HepG2 (cell line): ENCODE measurements around the gene INTS3. TPM values are rescaled to one million over a fixed set of nuclear protein-coding genes. Genes with fewer than 3 reads are reported as not detected.

Experiments
- DPF2 ChIP-seq: sonication (generic); formaldehyde crosslinking; IDR thresholded peaks from 2 replicates; pipeline ENCODE4 v1.4.0; 2020; ENCODE audit warnings: mild to moderate bottlenecking, low read depth, missing genetic modification reagents, borderline replicate concordance
- GTF3A ChIP-seq: sonication (generic); formaldehyde crosslinking; conservative IDR thresholded peaks from 2 replicates; pipeline ENCODE4 v1.4.0; 2020; ENCODE audit warnings: mild to moderate bottlenecking, missing genetic modification reagents
- HDAC2 ChIP-seq: sonication (generic); formaldehyde crosslinking; IDR thresholded peaks from 2 replicates; pipeline ENCODE4 v1.4.0; 2020; ENCODE audit warnings: missing genetic modification reagents
- MATR3 ChIP-seq: sonication (generic); formaldehyde crosslinking; IDR thresholded peaks from 2 replicates; pipeline ENCODE4 v1.4.0; 2020; ENCODE audit warnings: missing genetic modification reagents
- MTF1 ChIP-seq: sonication (generic); formaldehyde crosslinking; IDR thresholded peaks from 2 replicates; pipeline ENCODE4 v1.5.0; 2020; ENCODE audit warnings: missing genetic modification reagents
- NFATC3 ChIP-seq: sonication (generic); formaldehyde crosslinking; IDR thresholded peaks from 2 replicates; pipeline ENCODE4 v1.5.1; 2020; ENCODE audit warnings: mild to moderate bottlenecking, missing genetic modification reagents
- NFIC ChIP-seq: IDR thresholded peaks from 2 replicates; pipeline ENCODE4 v1.6.1; 2012; ENCODE audit warnings: mild to moderate bottlenecking, low read length, inconsistent platforms
- NFYC ChIP-seq: IDR thresholded peaks from 2 replicates; pipeline ENCODE4 v1.6.1; 2016; ENCODE audit warnings: missing genetic modification reagents, missing compliant biosample characterization
- RARA ChIP-seq: IDR thresholded peaks from 2 replicates; pipeline ENCODE4 v1.6.1; 2016; ENCODE audit warnings: missing genetic modification reagents, missing compliant biosample characterization
- RXRB ChIP-seq: IDR thresholded peaks from 2 replicates; pipeline ENCODE4 v1.6.1; 2016; ENCODE audit warnings: borderline replicate concordance, missing genetic modification reagents, missing compliant biosample characterization
- SAP130 ChIP-seq: IDR thresholded peaks from 2 replicates; pipeline ENCODE4 v1.6.1; 2016; ENCODE audit warnings: low read depth
- SYNCRIP ChIP-seq: fragments of 200-400 bp; formaldehyde crosslinking; IDR thresholded peaks from 2 replicates; pipeline ENCODE4 v1.6.1; 2018; ENCODE audit warnings: mild to moderate bottlenecking, low read depth, low read length; ENCODE audit not compliant: insufficient read depth
- TGIF2 ChIP-seq: IDR thresholded peaks from 2 replicates; pipeline ENCODE4 v1.6.1; 2016; ENCODE audit warnings: control low read depth, missing compliant biosample characterization
- U2AF1 ChIP-seq: fragments of 200-400 bp; formaldehyde crosslinking; optimal IDR thresholded peaks from 2 replicates; pipeline ENCODE3; 2017; ENCODE audit warnings: mild to moderate bottlenecking, low read depth, low read length
- WIZ ChIP-seq: sonication (generic); formaldehyde crosslinking; IDR thresholded peaks from 2 replicates; pipeline ENCODE4 v1.5.1; 2020; ENCODE audit warnings: mild to moderate bottlenecking, missing genetic modification reagents
- ZNF24 ChIP-seq: fragments of 450-650 bp; IDR thresholded peaks from 2 replicates; pipeline ENCODE4 v1.6.1; 2017; ENCODE audit warnings: antibody characterized with exemption, mild to moderate bottlenecking
- ZNF256 ChIP-seq: sonication (generic); formaldehyde crosslinking; conservative IDR thresholded peaks from 2 replicates; pipeline ENCODE4 v1.4.0; 2020; ENCODE audit warnings: missing genetic modification reagents
- ZNF550 ChIP-seq: sonication (generic); formaldehyde crosslinking; IDR thresholded peaks from 2 replicates; pipeline ENCODE4 v1.4.0; 2020; ENCODE audit warnings: mild to moderate bottlenecking, missing genetic modification reagents, borderline replicate concordance
- ZNF746 ChIP-seq: sonication (generic); formaldehyde crosslinking; IDR thresholded peaks from 2 replicates; pipeline ENCODE4 v1.8.0; 2022; ENCODE audit warnings: mild to moderate bottlenecking, missing genetic modification reagents
- ZNF891 ChIP-seq: sonication (generic); formaldehyde crosslinking; IDR thresholded peaks from 2 replicates; pipeline ENCODE4 v1.5.0; 2020; ENCODE audit warnings: mild to moderate bottlenecking, missing genetic modification reagents
- polyA plus RNA-seq, 8 experiments: library from polyadenylated mRNA; depleted of rRNA in 3 of 8; stranded (reverse) in 7 of 8; unstranded in 1 of 8; fragments of >200 nt; fragmentation: Illumina TruSeq in 4 of 8; extraction: Trizol in 4 of 8; gene quantifications; 2 replicates each; pipeline versions ENCODE4 v1.2.1 to v1.2.3, GENCODE V29; 2011 to 2016; ENCODE audit warnings: low read depth in 4 of 8, missing spikeins in 1 of 8, mixed read lengths in 1 of 8; ENCODE audit not compliant: insufficient read depth in 1 of 8
- total RNA-seq, 5 experiments: library from RNA; depleted of rRNA; stranded (reverse); fragments of >200 nt; fragmentation: Illumina TruSeq; extraction: Trizol; gene quantifications; 2 replicates each; pipeline ENCODE4 v1.2.3, GENCODE V29; 2016; ENCODE audit warnings: low read depth in 1 of 5
- TF ChIP-seq, protein P1 (sequence below): sonication (generic); formaldehyde crosslinking; IDR thresholded peaks from 2 replicates; pipeline ENCODE4 v1.8.0; 2022; ENCODE audit warnings: missing genetic modification reagents, mild to moderate bottlenecking, borderline replicate concordance
- TF ChIP-seq, protein P2 (sequence below): sonication (generic); formaldehyde crosslinking; IDR thresholded peaks from 2 replicates; pipeline ENCODE4 v1.4.0; 2020; ENCODE audit warnings: mild to moderate bottlenecking, missing genetic modification reagents
- TF ChIP-seq, protein P3 (sequence below): sonication (generic); formaldehyde crosslinking; IDR thresholded peaks from 2 replicates; pipeline ENCODE4 v1.4.0; 2020; ENCODE audit warnings: mild to moderate bottlenecking, missing genetic modification reagents
- TF ChIP-seq, protein P4 (sequence below): IDR thresholded peaks from 2 replicates; pipeline ENCODE4 v1.6.1; 2016
- TF ChIP-seq, protein P5 (sequence below): sonication (generic); formaldehyde crosslinking; IDR thresholded peaks from 2 replicates; pipeline ENCODE4 v1.8.0; 2022; ENCODE audit warnings: low read depth, missing genetic modification reagents

The INTS3 gene
- total and polyA plus RNA-seq, 2 of the 13 experiments (the other 11 are each of a cell fraction or from before 2014, with no cell fraction given) = 17.2 to 27.2 TPM

DNA sequence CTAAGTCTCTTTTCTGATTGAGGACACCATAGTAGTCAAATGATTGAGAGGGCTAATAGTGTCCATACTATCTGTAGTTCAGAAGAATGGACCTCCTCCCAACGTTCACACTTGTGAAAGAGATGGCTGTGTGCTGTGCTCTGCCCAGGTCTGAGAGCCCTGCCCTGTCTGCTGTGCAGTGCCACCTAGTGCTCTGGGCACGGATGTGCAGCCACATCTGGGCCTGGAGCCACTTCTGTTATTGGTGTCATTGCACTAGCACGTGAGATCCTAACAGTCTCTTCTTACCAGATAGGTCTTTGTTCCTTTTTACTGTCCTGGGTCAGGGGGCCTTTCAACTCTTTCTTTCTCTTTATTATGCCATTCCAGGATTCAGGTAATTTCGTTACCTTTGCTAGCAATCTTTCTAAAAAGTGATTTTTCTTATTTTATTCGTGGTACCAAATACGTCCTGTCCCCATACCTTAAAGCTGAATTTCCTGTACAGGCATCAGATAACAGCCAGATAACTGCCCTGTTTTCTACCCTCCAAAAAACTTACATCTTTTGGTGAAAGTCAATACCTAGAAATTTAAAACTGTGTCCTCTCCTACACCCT lies 21.7 kb downstream of the INTS3 start (continued):
- TF ChIP-seq MTF1 (no peak), ZNF550 (CRISPR knock-in tag) (no peak), U2AF1 (no peak), GTF3A (CRISPR knock-in tag) (no peak), SYNCRIP (no peak), WIZ (CRISPR knock-in tag) (no peak), RARA (no peak), RXRB (CRISPR knock-in tag) (no peak), MATR3 (no peak), HDAC2 (CRISPR knock-in tag) (no peak), ZNF891 (CRISPR knock-in tag) (no peak), NFYC (CRISPR knock-in tag) (no peak), ZNF256 (CRISPR knock-in tag) (no peak), DPF2 (CRISPR knock-in tag) (no peak), TGIF2 (CRISPR knock-in tag) (no peak), NFATC3 (no peak), NFIC (no peak), ZNF24 (no peak), ZNF746 (CRISPR knock-in tag) (no peak), SAP130 (peak; percentile 62)
- TF ChIP-seq, protein P1, sequence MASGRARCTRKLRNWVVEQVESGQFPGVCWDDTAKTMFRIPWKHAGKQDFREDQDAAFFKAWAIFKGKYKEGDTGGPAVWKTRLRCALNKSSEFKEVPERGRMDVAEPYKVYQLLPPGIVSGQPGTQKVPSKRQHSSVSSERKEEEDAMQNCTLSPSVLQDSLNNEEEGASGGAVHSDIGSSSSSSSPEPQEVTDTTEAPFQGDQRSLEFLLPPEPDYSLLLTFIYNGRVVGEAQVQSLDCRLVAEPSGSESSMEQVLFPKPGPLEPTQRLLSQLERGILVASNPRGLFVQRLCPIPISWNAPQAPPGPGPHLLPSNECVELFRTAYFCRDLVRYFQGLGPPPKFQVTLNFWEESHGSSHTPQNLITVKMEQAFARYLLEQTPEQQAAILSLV (CRISPR knock-in tag) = no peak
- TF ChIP-seq, protein P2, sequence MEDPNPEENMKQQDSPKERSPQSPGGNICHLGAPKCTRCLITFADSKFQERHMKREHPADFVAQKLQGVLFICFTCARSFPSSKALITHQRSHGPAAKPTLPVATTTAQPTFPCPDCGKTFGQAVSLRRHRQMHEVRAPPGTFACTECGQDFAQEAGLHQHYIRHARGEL (CRISPR knock-in tag) = no peak
- TF ChIP-seq, protein P3, sequence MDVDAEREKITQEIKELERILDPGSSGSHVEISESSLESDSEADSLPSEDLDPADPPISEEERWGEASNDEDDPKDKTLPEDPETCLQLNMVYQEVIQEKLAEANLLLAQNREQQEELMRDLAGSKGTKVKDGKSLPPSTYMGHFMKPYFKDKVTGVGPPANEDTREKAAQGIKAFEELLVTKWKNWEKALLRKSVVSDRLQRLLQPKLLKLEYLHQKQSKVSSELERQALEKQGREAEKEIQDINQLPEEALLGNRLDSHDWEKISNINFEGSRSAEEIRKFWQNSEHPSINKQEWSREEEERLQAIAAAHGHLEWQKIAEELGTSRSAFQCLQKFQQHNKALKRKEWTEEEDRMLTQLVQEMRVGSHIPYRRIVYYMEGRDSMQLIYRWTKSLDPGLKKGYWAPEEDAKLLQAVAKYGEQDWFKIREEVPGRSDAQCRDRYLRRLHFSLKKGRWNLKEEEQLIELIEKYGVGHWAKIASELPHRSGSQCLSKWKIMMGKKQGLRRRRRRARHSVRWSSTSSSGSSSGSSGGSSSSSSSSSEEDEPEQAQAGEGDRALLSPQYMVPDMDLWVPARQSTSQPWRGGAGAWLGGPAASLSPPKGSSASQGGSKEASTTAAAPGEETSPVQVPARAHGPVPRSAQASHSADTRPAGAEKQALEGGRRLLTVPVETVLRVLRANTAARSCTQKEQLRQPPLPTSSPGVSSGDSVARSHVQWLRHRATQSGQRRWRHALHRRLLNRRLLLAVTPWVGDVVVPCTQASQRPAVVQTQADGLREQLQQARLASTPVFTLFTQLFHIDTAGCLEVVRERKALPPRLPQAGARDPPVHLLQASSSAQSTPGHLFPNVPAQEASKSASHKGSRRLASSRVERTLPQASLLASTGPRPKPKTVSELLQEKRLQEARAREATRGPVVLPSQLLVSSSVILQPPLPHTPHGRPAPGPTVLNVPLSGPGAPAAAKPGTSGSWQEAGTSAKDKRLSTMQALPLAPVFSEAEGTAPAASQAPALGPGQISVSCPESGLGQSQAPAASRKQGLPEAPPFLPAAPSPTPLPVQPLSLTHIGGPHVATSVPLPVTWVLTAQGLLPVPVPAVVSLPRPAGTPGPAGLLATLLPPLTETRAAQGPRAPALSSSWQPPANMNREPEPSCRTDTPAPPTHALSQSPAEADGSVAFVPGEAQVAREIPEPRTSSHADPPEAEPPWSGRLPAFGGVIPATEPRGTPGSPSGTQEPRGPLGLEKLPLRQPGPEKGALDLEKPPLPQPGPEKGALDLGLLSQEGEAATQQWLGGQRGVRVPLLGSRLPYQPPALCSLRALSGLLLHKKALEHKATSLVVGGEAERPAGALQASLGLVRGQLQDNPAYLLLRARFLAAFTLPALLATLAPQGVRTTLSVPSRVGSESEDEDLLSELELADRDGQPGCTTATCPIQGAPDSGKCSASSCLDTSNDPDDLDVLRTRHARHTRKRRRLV (CRISPR knock-in tag) = no peak
- TF ChIP-seq, protein P4, sequence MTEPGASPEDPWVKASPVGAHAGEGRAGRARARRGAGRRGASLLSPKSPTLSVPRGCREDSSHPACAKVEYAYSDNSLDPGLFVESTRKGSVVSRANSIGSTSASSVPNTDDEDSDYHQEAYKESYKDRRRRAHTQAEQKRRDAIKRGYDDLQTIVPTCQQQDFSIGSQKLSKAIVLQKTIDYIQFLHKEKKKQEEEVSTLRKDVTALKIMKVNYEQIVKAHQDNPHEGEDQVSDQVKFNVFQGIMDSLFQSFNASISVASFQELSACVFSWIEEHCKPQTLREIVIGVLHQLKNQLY (CRISPR knock-in tag) = no peak
- TF ChIP-seq, protein P5, sequence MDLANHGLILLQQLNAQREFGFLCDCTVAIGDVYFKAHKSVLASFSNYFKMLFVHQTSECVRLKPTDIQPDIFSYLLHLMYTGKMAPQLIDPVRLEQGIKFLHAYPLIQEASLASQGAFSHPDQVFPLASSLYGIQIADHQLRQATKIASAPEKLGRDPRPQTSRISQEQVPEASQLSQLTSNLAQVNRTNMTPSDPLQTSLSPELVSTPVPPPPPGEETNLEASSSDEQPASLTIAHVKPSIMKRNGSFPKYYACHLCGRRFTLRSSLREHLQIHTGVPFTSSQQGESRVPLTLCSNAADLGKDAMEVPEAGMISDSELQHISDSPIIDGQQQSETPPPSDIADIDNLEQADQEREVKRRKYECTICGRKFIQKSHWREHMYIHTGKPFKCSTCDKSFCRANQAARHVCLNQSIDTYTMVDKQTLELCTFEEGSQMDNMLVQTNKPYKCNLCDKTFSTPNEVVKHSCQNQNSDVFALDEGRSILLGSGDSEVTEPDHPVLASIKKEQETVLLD = no peak
